CD8-positive, alpha-beta memory T cell (primary cell): ENCODE measurements around the gene SMYD3. TPM values are rescaled to one million over a fixed set of nuclear protein-coding genes. Genes with fewer than 3 reads are reported as not detected.
"Not testable (repeated sequence)": the region's sequence is repeated elsewhere in the genome, so short reads cannot be mapped to it uniquely, and the experiment has no call there.

Experiments
- CTCF ChIA-PET: fragments of 350-600 bp; sonication (Branson Sonifier 250); formaldehyde crosslinking; loops from one replicate; lab custom pipeline; 2021; ENCODE audit warnings: antibody characterized with exemption; lab: Charles Lee
- POLR2A ChIA-PET: fragments of 350-600 bp; sonication (Branson Sonifier 250); formaldehyde crosslinking; loops from one replicate; lab custom pipeline; 2021; ENCODE audit warnings: antibody characterized with exemption; lab: Charles Lee
- DNase-seq, 5 donors: peaks; one replicate each; pipeline versions ENCODE4 v3.0.0 to v3.0.0-alpha.2; 2020 to 2022; ENCODE audit warnings: mixed read lengths in 1 of 5
- H3K27ac ChIP-seq: one replicate; pipeline ENCODE4 v1.7.0; 2013; ENCODE audit warnings: low read depth, mild to moderate bottlenecking, low read length, moderate library complexity
- H3K27me3 ChIP-seq: 2 replicates; pipeline ENCODE4 v1.7.0; 2013; ENCODE audit warnings: low read length, mild to moderate bottlenecking; ENCODE audit not compliant: insufficient read depth, poor library complexity, severe bottlenecking
- H3K36me3 ChIP-seq: 2 replicates; pipeline ENCODE4 v1.7.0; 2013; ENCODE audit warnings: mild to moderate bottlenecking, low read length, moderate library complexity; ENCODE audit not compliant: insufficient read depth
- H3K4me1 ChIP-seq: 2 replicates; pipeline ENCODE4 v1.7.0; 2013; ENCODE audit warnings: mild to moderate bottlenecking, low read length, moderate library complexity; ENCODE audit not compliant: insufficient read depth
- H3K4me3 ChIP-seq: 2 replicates; pipeline ENCODE4 v1.7.0; 2013; ENCODE audit warnings: mild to moderate bottlenecking, low read length
- H3K9me3 ChIP-seq: 2 replicates; pipeline ENCODE4 v1.7.0; 2013; ENCODE audit warnings: mild to moderate bottlenecking, low read length
- H3K27ac Mint-ChIP-seq, 8 donors: one replicate each; pipeline ENCODE4 v1.8.0; 2020 to 2021; ENCODE audit warnings: mixed read lengths in 8 of 8, mild to moderate bottlenecking in 6 of 8, inconsistent platforms in 3 of 8, moderate library complexity in 3 of 8
- H3K27me3 Mint-ChIP-seq, 2 donors: one replicate each; pipeline ENCODE4 v1.8.0; 2020 to 2021; ENCODE audit warnings: mixed read lengths in 2 of 2, mild to moderate bottlenecking in 1 of 2, moderate library complexity in 1 of 2
- H3K36me3 Mint-ChIP-seq, 3 donors: one replicate each; pipeline ENCODE4 v1.8.0; 2020 to 2021; ENCODE audit warnings: mixed read lengths in 3 of 3, inconsistent platforms in 1 of 3, mild to moderate bottlenecking in 1 of 3
- H3K4me1 Mint-ChIP-seq, 3 donors: one replicate each; pipeline ENCODE4 v1.8.0; 2020 to 2021; ENCODE audit warnings: mixed read lengths in 3 of 3, inconsistent platforms in 1 of 3, mild to moderate bottlenecking in 1 of 3
- H3K4me3 Mint-ChIP-seq, 7 donors: one replicate each; pipeline ENCODE4 v1.8.0; 2020 to 2021; ENCODE audit warnings: mixed read lengths in 7 of 7, mild to moderate bottlenecking in 6 of 7, moderate library complexity in 4 of 7, inconsistent platforms in 2 of 7
- H3K9me3 Mint-ChIP-seq, 5 donors: one replicate each; pipeline ENCODE4 v1.8.0; 2020 to 2022; ENCODE audit warnings: mixed read lengths in 5 of 5, mild to moderate bottlenecking in 3 of 5, moderate library complexity in 2 of 5, inconsistent platforms in 1 of 5
- polyA plus RNA-seq: library from polyadenylated mRNA; unstranded; fragments of 300-500 nt; fragmentation: Illumina TruSeq; gene quantifications from one replicate; pipeline ENCODE4 v1.2.3, GENCODE V29; 2021
- total RNA-seq, 2 experiments: library from RNA; stranded (reverse); gene quantifications; one replicate each; pipeline ENCODE4 v1.2.3, GENCODE V29; 2021

The SMYD3 gene
- total and polyA plus RNA-seq, 3 experiments from 2014 or later: 12.4 to 31.7 (median 14.5) TPM

GRCh38 chr1:246324033-246324432 is 183.0 kb downstream of the SMYD3 start:
- not testable (repeated sequence) for H3K36me3 ChIP-seq, H3K4me1 Mint-ChIP-seq, H3K4me3 Mint-ChIP-seq, H3K4me3 ChIP-seq, H3K27me3 Mint-ChIP-seq, H3K27ac ChIP-seq, H3K27me3 ChIP-seq, H3K4me1 ChIP-seq, DNase-seq, H3K9me3 ChIP-seq
- peak overlapping the region in 1 of 8 donors; percentile 26 for H3K27ac Mint-ChIP-seq
- peaks cover 6 to 35% (median 31%) of the 10 kb centered on the region in 3 donors for H3K36me3 Mint-ChIP-seq
- peaks cover 0 to 16% (median 0%) of the 10 kb centered on the region in 5 donors for H3K9me3 Mint-ChIP-seq
- CTCF ChIA-PET: interaction anchor here (1.0 kb wide), 1 partner anchor 36 kb away, joined by 3 read pairs; no protein-coding TSS in a partner anchor
- POLR2A ChIA-PET: interaction anchor here (0.6 kb wide), 1 partner anchor 1862 kb away, joined by 3 read pairs; no protein-coding TSS in a partner anchor

GRCh38 chr1:246320286-246320685 is 186.8 kb downstream of the SMYD3 start:
- ChIA-PET POLR2A (no interaction called here), CTCF (interaction anchor here (1.3 kb wide), 1 partner anchor 10 kb away, joined by 3 read pairs; no protein-coding TSS in a partner anchor)
- no peaks in the 10 kb centered on the region for H3K9me3 ChIP-seq
- no peaks in the 10 kb centered on the region for H3K4me1 ChIP-seq
- peaks cover 5 to 24% (median 22%) of the 10 kb centered on the region in 3 donors for H3K36me3 Mint-ChIP-seq
- peaks cover 0 to 4% (median 3%) of the 10 kb centered on the region in 3 donors for H3K4me1 Mint-ChIP-seq
- no peak overlapping the region for H3K4me3 Mint-ChIP-seq
- peaks cover 0 to 7% (median 0%) of the 10 kb centered on the region in 5 donors for H3K9me3 Mint-ChIP-seq
- no peaks in the 10 kb centered on the region for H3K27me3 Mint-ChIP-seq
- DNase-seq: no peak
- H3K27ac Mint-ChIP-seq: no peak overlapping the region
- no peaks in the 10 kb centered on the region for H3K36me3 ChIP-seq
- H3K27me3 ChIP-seq: no peaks in the 10 kb centered on the region
- H3K27ac ChIP-seq: no peak overlapping the region
- H3K4me3 ChIP-seq: no peak overlapping the region

- Mint-ChIP-seq H3K4me1 (peaks cover 0 to 4% (median 3%) of the 10 kb centered on the region in 3 donors), H3K27ac (no peak overlapping the region), H3K9me3 (peaks cover 0 to 7% (median 0%) of the 10 kb centered on the region in 5 donors), H3K4me3 (no peak overlapping the region), H3K36me3 (peaks cover 8 to 31% (median 22%) of the 10 kb centered on the region in 3 donors), H3K27me3 (no peaks in the 10 kb centered on the region)
- no peaks in the 10 kb centered on the region for H3K4me1 ChIP-seq
- DNase-seq: no peak
- no peaks in the 10 kb centered on the region for H3K27me3 ChIP-seq
- H3K36me3 ChIP-seq: no peaks in the 10 kb centered on the region
- CTCF ChIA-PET: interaction anchor here (1.3 kb wide), 1 partner anchor 9 kb away, joined by 3 read pairs; no protein-coding TSS in a partner anchor
- H3K9me3 ChIP-seq: no peaks in the 10 kb centered on the region
- H3K27ac ChIP-seq: no peak overlapping the region
- POLR2A ChIA-PET: no interaction called here
- H3K4me3 ChIP-seq: no peak overlapping the region
Measured at GRCh38 chr1:246319083-246319714, 187.9 kb downstream of the SMYD3 start.

- POLR2A ChIA-PET: no interaction called here
- Mint-ChIP-seq H3K4me1 (peaks cover 0 to 4% (median 3%) of the 10 kb centered on the region in 3 donors), H3K27me3 (no peaks in the 10 kb centered on the region), H3K36me3 (peaks cover 8 to 31% (median 19%) of the 10 kb centered on the region in 3 donors), H3K9me3 (peaks cover 0 to 7% (median 0%) of the 10 kb centered on the region in 5 donors), H3K4me3 (no peak overlapping the region), H3K27ac (no peak overlapping the region)
- CTCF ChIA-PET: no interaction called here
- Histone ChIP-seq H3K36me3 (no peaks in the 10 kb centered on the region), H3K27me3 (no peaks in the 10 kb centered on the region), H3K4me3 (no peak overlapping the region), H3K27ac (no peak overlapping the region), H3K9me3 (no peaks in the 10 kb centered on the region), H3K4me1 (no peaks in the 10 kb centered on the region)
- DNase-seq: no peak
Measured at GRCh38 chr1:246318622-246319021, 188.5 kb downstream of the SMYD3 start.

- Mint-ChIP-seq H3K4me1 (peaks cover 0 to 4% (median 3%) of the 10 kb centered on the region in 3 donors), H3K36me3 (peaks cover 8 to 33% (median 18%) of the 10 kb centered on the region in 3 donors), H3K27ac (no peak overlapping the region), H3K9me3 (peaks cover 0 to 6% (median 0%) of the 10 kb centered on the region in 5 donors), H3K27me3 (no peaks in the 10 kb centered on the region), H3K4me3 (no peak overlapping the region)
- no peak for DNase-seq
- no peaks in the 10 kb centered on the region for H3K9me3 ChIP-seq
- H3K4me1 ChIP-seq: no peaks in the 10 kb centered on the region
- no peaks in the 10 kb centered on the region for H3K36me3 ChIP-seq
- no peak overlapping the region for H3K27ac ChIP-seq
- POLR2A ChIA-PET: no interaction called here
- H3K4me3 ChIP-seq: no peak overlapping the region
- no peaks in the 10 kb centered on the region for H3K27me3 ChIP-seq
- CTCF ChIA-PET: no interaction called here
Measured at GRCh38 chr1:246318036-246318359, 189.1 kb downstream of the SMYD3 start.

GRCh38 chr1:246317332-246318035 is 189.6 kb downstream of the SMYD3 start:
- no peaks in the 10 kb centered on the region for H3K9me3 ChIP-seq
- H3K27me3 Mint-ChIP-seq: no peaks in the 10 kb centered on the region
- H3K27me3 ChIP-seq: no peaks in the 10 kb centered on the region
- H3K9me3 Mint-ChIP-seq: peaks cover 0 to under 1% (median 0%) of the 10 kb centered on the region in 5 donors
- H3K27ac Mint-ChIP-seq: no peak overlapping the region
- CTCF ChIA-PET: no interaction called here
- H3K4me3 ChIP-seq: no peak overlapping the region
- H3K4me1 Mint-ChIP-seq: peaks cover 0 to 4% (median 3%) of the 10 kb centered on the region in 3 donors
- no peaks in the 10 kb centered on the region for H3K36me3 ChIP-seq
- no peaks in the 10 kb centered on the region for H3K4me1 ChIP-seq
- POLR2A ChIA-PET: no interaction called here
- H3K4me3 Mint-ChIP-seq: no peak overlapping the region
- DNase-seq: no peak
- H3K27ac ChIP-seq: no peak overlapping the region
- peaks cover 6 to 31% (median 17%) of the 10 kb centered on the region in 3 donors for H3K36me3 Mint-ChIP-seq

- Mint-ChIP-seq H3K4me1 (peaks cover 0 to 3% (median 0%) of the 10 kb centered on the region in 3 donors), H3K27ac (no peak overlapping the region), H3K4me3 (no peak overlapping the region), H3K36me3 (peaks cover 13 to 58% (median 14%) of the 10 kb centered on the region in 3 donors), H3K9me3 (no peaks in the 10 kb centered on the region), H3K27me3 (no peaks in the 10 kb centered on the region)
- Histone ChIP-seq H3K4me3 (no peak overlapping the region), H3K4me1 (no peaks in the 10 kb centered on the region), H3K36me3 (no peaks in the 10 kb centered on the region), H3K9me3 (no peaks in the 10 kb centered on the region), H3K27me3 (no peaks in the 10 kb centered on the region), H3K27ac (no peak overlapping the region)
- no peak for DNase-seq
- ChIA-PET POLR2A (no interaction called here), CTCF (no interaction called here)
Measured at GRCh38 chr1:246311461-246311860, 195.6 kb downstream of the SMYD3 start.

- Mint-ChIP-seq H3K27ac (no peak overlapping the region), H3K36me3 (peaks cover 8 to 54% (median 8%) of the 10 kb centered on the region in 3 donors), H3K27me3 (no peaks in the 10 kb centered on the region), H3K4me1 (peaks cover 0 to 3% (median 0%) of the 10 kb centered on the region in 3 donors), H3K9me3 (no peaks in the 10 kb centered on the region), H3K4me3 (no peak overlapping the region)
- ChIA-PET CTCF (no interaction called here), POLR2A (no interaction called here)
- Histone ChIP-seq H3K4me3 (no peak overlapping the region), H3K36me3 (no peaks in the 10 kb centered on the region), H3K27me3 (no peaks in the 10 kb centered on the region), H3K4me1 (no peaks in the 10 kb centered on the region), H3K9me3 (no peaks in the 10 kb centered on the region), H3K27ac (no peak overlapping the region)
- no peak for DNase-seq
Measured at GRCh38 chr1:246309247-246309884, 197.7 kb downstream of the SMYD3 start.
